A549 treated with CORT108297 at 1 μM for 4 hours (cell line): ENCODE data around the gene AARS2. TPM values are rescaled to one million over a fixed set of nuclear protein-coding genes. Genes with fewer than 3 reads are reported as not detected.

Source experiments
- total RNA-seq: library from RNA; stranded (reverse); fragments of 200-300 nt; extraction: Qiagen RNA extraction; gene quantifications from 5 replicates; pipeline ENCODE4 v1.2.3, GENCODE V29; 2022

Gene AARS2
- total RNA-seq, result 5.9 to 8.5 TPM (median 7.3 TPM) in 5 replicates

DNA sequence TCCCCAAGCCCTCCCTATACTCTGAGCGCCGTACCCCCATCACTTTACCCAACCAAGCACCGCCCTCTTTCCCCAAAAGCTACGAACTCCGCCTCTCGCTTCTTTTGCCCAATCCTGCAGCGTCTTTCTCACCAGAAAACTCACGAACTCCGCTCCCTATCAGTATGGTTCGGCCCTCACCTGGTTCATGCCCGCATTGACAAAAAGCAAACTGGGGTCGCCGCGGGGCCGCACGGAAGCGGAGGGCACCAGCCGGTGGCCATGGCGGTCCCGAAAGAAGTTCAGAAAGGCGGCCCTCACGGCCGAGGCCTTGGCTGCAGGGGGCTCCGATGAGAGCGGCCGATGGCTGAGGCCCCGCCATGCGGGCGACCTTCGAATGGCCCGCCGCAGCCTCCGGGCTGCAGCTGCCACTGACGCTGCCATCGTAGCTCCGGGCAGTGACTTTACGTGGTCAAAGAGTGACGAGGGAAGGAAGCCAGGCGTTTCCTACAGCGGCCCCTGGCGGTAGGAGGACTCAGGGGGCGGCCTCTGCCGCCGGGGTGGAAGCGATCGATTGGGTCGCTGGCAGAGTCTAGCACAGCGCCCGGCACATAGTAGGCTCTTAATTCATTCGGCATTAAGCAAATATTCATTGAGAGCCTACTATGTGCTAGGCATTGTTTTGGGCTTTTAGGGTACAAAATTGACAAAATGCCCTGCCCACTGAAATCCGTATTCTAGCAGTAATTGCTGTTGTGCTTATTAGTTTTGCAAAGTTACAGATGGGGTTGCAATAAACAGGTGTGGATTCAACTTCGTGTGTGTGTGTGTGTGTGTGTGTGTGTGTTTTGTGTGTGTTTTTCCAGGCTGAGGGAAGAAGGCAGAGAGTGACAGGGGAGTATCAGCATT lies at the start of gene AARS2:
Gene AARS2 (minus strand): TSS at position 447 of the 888 bp plus-strand sequence. CDS start 24 bp downstream, at position 423.

GRCh38 chr6:44342489-44342888 lies 29.3 kb upstream of the AARS2 start, which contains the start of gene SPATS1:
Gene SPATS1, plus strand, starts transcription at chr6:44342650. Its CDS starts 446 bp downstream, at chr6:44343096.

GRCh38 chr6:44269921-44270525 lies 43.1 kb downstream of the AARS2 start, which contains the start of gene TMEM151B:
Gene TMEM151B, plus strand, starts transcription at chr6:44270450. Its CDS starts 293 bp downstream, at chr6:44270743.

DNA sequence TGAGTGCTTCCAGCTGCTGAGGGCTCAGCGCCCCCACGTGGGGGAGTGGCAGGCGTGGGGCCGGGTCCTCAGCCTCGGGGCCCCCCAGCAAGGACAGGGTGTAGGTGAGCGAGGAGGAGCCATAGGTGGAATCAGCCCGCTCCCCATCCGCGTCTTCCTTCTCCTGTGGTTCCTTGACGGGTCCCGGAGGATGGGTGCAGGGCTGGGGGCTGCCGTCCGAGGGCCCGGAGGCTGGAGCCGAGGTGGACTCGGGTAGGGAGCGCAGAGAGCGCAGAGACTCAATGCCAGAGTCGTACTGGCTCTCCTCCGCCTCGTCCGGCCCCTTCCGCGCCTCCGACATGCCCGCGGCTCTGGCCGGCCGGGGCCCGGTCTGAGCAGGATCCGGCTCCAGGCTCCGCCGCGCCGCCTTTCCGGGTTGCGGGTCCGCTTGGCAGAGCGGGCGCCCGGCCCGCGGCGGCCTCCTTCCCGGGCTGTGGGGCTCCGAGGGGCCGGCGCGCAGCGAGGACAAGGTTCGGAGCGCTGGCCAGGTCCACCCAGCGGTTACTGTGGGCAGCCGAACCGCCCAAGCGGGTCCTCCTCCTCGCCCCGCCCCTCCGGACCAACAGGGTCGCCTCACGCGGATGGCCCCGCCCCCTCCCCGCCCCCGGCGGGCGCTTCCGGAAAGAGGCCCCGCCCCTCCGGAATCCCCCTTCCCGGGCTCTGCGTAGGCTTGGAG lies 48.0 kb downstream of the AARS2 start, which contains the start of gene NFKBIE:
Gene NFKBIE (minus strand): TSS at position 545 of the 715 bp plus-strand sequence. CDS start 205 bp downstream, at position 340.

DNA sequence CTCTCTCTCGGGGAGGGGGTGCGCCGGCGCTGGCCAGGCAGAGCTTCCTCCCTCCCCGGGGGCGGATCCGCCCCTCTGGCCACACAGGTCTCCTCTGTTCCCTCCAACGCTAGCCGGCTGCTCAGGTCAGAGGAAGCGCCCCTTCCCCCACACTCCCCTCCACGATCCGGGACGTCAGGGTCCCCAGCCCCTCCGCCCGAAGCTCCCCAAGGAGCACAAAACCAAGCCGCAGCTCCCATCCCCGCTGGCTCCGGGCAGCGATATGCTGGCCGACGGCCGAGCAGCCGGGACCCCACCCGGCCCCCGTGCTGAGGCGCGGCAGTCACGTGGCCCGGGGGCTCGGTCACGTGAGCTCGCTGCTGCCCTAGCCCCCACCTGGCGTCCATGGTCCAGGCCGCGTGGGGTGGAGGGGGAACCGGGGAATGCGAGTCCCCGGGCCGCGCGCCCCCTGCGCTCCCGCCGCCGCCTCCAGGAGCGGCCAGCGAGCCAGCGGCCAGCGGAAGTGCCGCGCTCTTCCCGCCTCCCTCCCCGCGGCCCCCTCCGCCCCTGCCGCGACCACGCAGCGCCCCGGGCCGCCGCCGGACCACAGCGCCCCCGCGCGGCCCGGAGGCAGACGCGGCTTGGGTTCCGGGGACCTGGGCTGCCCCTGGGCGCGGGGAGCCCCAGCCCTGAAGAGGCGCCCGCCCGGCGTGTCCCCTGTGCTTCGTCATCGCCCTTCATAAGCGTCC lies 56.0 kb downstream of the AARS2 start, which contains the start of gene SLC35B2:
Gene SLC35B2 (minus strand): TSS at position 504 of the 728 bp plus-strand sequence. CDS start 118 bp downstream, at position 386.

Other genes with a start within 250 kb of the AARS2 start
- gene MRPL14, start 185.9 kb downstream of the AARS2 start, total RNA-seq, result 58.4 to 75.2 TPM (median 73.2 TPM) in 5 replicates
- 12.7 to 18.0 TPM (median 16.7 TPM) in 5 replicates for gene TMEM63B, start 185.8 kb downstream of the AARS2 start, total RNA-seq
- 0.02 TPM in 1 of 5 replicates, not detected in the others for gene CAPN11, start 154.5 kb downstream of the AARS2 start, total RNA-seq
- gene MYMX, start 96.4 kb downstream of the AARS2 start, total RNA-seq, result not detected in 5 replicates
- gene SLC29A1, start 89.8 kb downstream of the AARS2 start, total RNA-seq, result 41.8 to 58.1 TPM (median 55.7 TPM) in 5 replicates
- gene HSP90AB1, start 66.2 kb downstream of the AARS2 start, total RNA-seq, result 1,156 to 1,487 TPM (median 1,195 TPM) in 5 replicates
- 52.8 to 71.0 TPM (median 68.4 TPM) in 5 replicates for gene SLC35B2, start 55.8 kb downstream of the AARS2 start, total RNA-seq
- 8.8 to 13.9 TPM (median 12.1 TPM) in 5 replicates for gene NFKBIE, start 47.8 kb downstream of the AARS2 start, total RNA-seq
- 0.02 to 0.06 TPM (median 0.04 TPM) in 4 of 5 replicates, not detected in the other for gene TMEM151B, start 42.9 kb downstream of the AARS2 start, total RNA-seq
- gene SPATS1, start 29.3 kb upstream of the AARS2 start, total RNA-seq, result not detected in 5 replicates
- 10.5 to 16.9 TPM (median 12.3 TPM) in 5 replicates for gene CDC5L, start 74.4 kb upstream of the AARS2 start, total RNA-seq